ENCODE data around the gene TXNDC16. TPM values are rescaled to one million over a fixed set of nuclear protein-coding genes. Genes with fewer than 3 reads are reported as not detected.

Gene TXNDC16
- total and polyA plus RNA-seq, 2 donors (not counting 3 experiments of a cell fraction or from before 2014, with no cell fraction given), result 2.3 to 4.5 TPM

- Histone ChIP-seq H3K4me2 (ENCODE audit: insufficient read depth, low read length) (no peak overlapping the region), H3K4me1 (ENCODE audit: control insufficient read depth, extremely low read depth, insufficient read depth, low read length) (no peaks in the 10 kb centered on the region), H3K9me1 (replicated peaks; ENCODE audit: control insufficient read depth, extremely low read depth, insufficient read depth, low read length) (no peaks in the 10 kb centered on the region), H3K9me3 (replicated peaks; ENCODE audit: control insufficient read depth, insufficient read depth, low read length) (no peaks in the 10 kb centered on the region), H3K36me3 (ENCODE audit: control insufficient read depth in 2 of 2, extremely low read depth in 1 of 2, insufficient read depth in 2 of 2, low read length in 2 of 2) (no peaks in the 10 kb centered on the region), H4K20me1 (replicated peaks; ENCODE audit: control insufficient read depth, extremely low read depth, insufficient read depth, low read length) (no peaks in the 10 kb centered on the region), H3K79me2 (ENCODE audit: control insufficient read depth, insufficient read depth, low read length) (no peaks in the 10 kb centered on the region), H3K27me3 (ENCODE audit: control insufficient read depth in 2 of 2, insufficient read depth in 2 of 2, low read length in 2 of 2) (no peaks in the 10 kb centered on the region), H3K4me3 (replicated peaks in 1 of 3; ENCODE audit: insufficient read depth in 1 of 3, low read depth in 1 of 3, low read length in 3 of 3) (no peak overlapping the region), H2AFZ (ENCODE audit: low read depth, low read length) (no peak overlapping the region), H3K27ac (ENCODE audit: insufficient read depth, low read depth, low read length) (no peak overlapping the region), H3K9ac (replicated peaks; ENCODE audit: extremely low read depth, insufficient read depth, low read length) (no peak overlapping the region)
- POLR2A ChIA-PET, result no interaction called here
- intact Hi-C loops (cut with micrococcal nuclease) (no loop called here), dilution Hi-C loops (cut with MboI; ENCODE audit: extremely low pct_ligation_motif_present, low sequenced_read_pairs) (no loop called here)
- FAIRE-seq, result no peak
- no peak for DNase-seq (ENCODE audit: low read depth, low spot score)
- TF ChIP-seq POLR2A (IDR thresholded peaks at IDR 0.05; ENCODE audit: low read depth, low read length) (no peak), CTCF (IDR thresholded peaks at IDR 0.05; ENCODE audit: extremely low read depth in 1 of 2, insufficient read depth in 1 of 2, low read depth in 1 of 2, low read length in 2 of 2) (no peak), FOS (IDR thresholded peaks at IDR 0.05; ENCODE audit: borderline replicate concordance, insufficient read depth, low read length) (no peak), MYC (IDR thresholded peaks at IDR 0.05; ENCODE audit: low read depth, low read length) (no peak), JUN (IDR thresholded peaks at IDR 0.05; ENCODE audit: borderline replicate concordance, insufficient read depth, insufficient read length, low read depth) (no peak), EZH2 (IDR thresholded peaks at IDR 0.05; ENCODE audit: borderline replicate concordance, low read depth, low read length, severe bottlenecking) (no peak), POLR2AphosphoS5 (IDR thresholded peaks at IDR 0.05; ENCODE audit: insufficient read depth, low read depth, low read length) (no peak), GATA2 (IDR thresholded peaks at IDR 0.05; ENCODE audit: insufficient read depth, insufficient read length, low read depth, low read length) (no peak), MAX (IDR thresholded peaks at IDR 0.05; ENCODE audit: insufficient read depth, insufficient read length) (no peak)
- no TSS peak for BruUV-seq (replicated peaks)
- CTCF ChIA-PET, result interaction anchor here (1.0 to 1.5 kb wide), 2 partner anchors 15 to 849 kb away, joined by 3 read pairs; no protein-coding TSS in a partner anchor
Observed at GRCh38 chr14:52457411-52457810, 94.9 kb downstream of the TXNDC16 start.
